HCT116 (cell line): ENCODE results near the gene MLLT3.

Experiments used
- ATF3 ChIP-seq: IDR thresholded peaks from 2 replicates; pipeline ENCODE4 v1.6.1; 2012
- CEBPB ChIP-seq: IDR thresholded peaks from 2 replicates; pipeline ENCODE4 v1.6.1; 2012; ENCODE audit warnings: low read depth
- CTCF ChIP-seq, 3 experiments: fragments of 200-600 bp in 1 of 3; sonication (generic) in 1 of 3; IDR thresholded peaks in 2 of 3; conservative IDR thresholded peaks in 1 of 3; 2 replicates each; pipeline ENCODE4 v1.5.1; 2012 to 2017; ENCODE audit warnings: low read depth in 2 of 3, low read length in 2 of 3, antibody characterized with exemption in 1 of 3, borderline replicate concordance in 1 of 3, control low read depth in 1 of 3, mild to moderate bottlenecking in 1 of 3, mixed read lengths in 1 of 3, mixed run types in 1 of 3, moderate library complexity in 1 of 3; ENCODE audit not compliant: insufficient read depth in 1 of 3
- RAD21 ChIP-seq: IDR thresholded peaks from 2 replicates; pipeline ENCODE4 v1.6.1; 2012; ENCODE audit warnings: low read depth, mild to moderate bottlenecking
- SIN3A ChIP-seq: IDR thresholded peaks from 2 replicates; pipeline ENCODE4 v1.6.1; 2012; ENCODE audit warnings: low read depth

- peak; percentile 88 for TF ChIP-seq RAD21
- TF ChIP-seq ATF3: no peak
- TF ChIP-seq CEBPB: no peak
- peak; percentile 70 to 89 (median 72) for TF ChIP-seq CTCF (IDR thresholded peaks at IDR 0.05 in 2 of 3, conservative IDR thresholded peaks at IDR 0.05 in 1 of 3; ENCODE audit: borderline replicate concordance in 1 of 3, insufficient read depth in 1 of 3, low read depth in 2 of 3, low read length in 2 of 3)
- TF ChIP-seq SIN3A: peak; percentile 51; the same call in 1 of the 2 replicates
Measured at GRCh38 chr9:20624201-20625002, 2.1 kb upstream of the MLLT3 start.
